Stomach (tissue), 9 donors: ENCODE measurements around the gene MLLT10. TPM values are rescaled to one million over a fixed set of nuclear protein-coding genes. Genes with fewer than 3 reads are reported as not detected.

Source experiments
- DNase-seq, 2 donors: peaks; one replicate each; pipeline versions ENCODE4 v3.0.0 to v3.0.0-alpha.2; 2013 to 2019
- H3K27ac ChIP-seq, 5 donors: fragments of 200-600 bp in 4 of 5; sonication (generic) in 4 of 5; one replicate each; pipeline ENCODE4 v1.5.1; 2013 to 2019; ENCODE audit warnings: mild to moderate bottlenecking in 1 of 5, moderate library complexity in 1 of 5
- H3K27me3 ChIP-seq, 3 donors: fragments of 200-600 bp; sonication (generic); one replicate each; pipeline ENCODE4 v1.5.1; 2017 to 2019; ENCODE audit warnings: mixed run types in 1 of 3
- H3K36me3 ChIP-seq, 4 donors: fragments of 200-600 bp; sonication (generic); 1 replicate in 3 of 4; 2 replicates in 1 of 4; pipeline ENCODE4 v1.5.1; 2016 to 2019
- H3K4me1 ChIP-seq, 4 donors: fragments of 200-600 bp; sonication (generic); one replicate each; pipeline ENCODE4 v1.5.1; 2016 to 2019
- H3K4me3 ChIP-seq, 4 donors: fragments of 200-600 bp; sonication (generic) in 3 of 4; one replicate each; pipeline ENCODE4 v1.5.1; 2016 to 2019; ENCODE audit warnings: mild to moderate bottlenecking in 1 of 4
- H3K9me3 ChIP-seq, 4 donors: fragments of 200-600 bp; sonication (generic); one replicate each; pipeline ENCODE4 v1.5.1; 2016 to 2019
- CTCF ChIP-seq, 7 experiments: fragments of 450-650 bp in 4 of 7; fragments of 200-600 bp in 3 of 7; sonication (generic) in 3 of 7; IDR thresholded peaks; one replicate each; pipeline ENCODE4 v1.5.1; 2016 to 2019; ENCODE audit warnings: antibody characterized with exemption in 7 of 7, control low read depth in 2 of 7, mild to moderate bottlenecking in 1 of 7
- EP300 ChIP-seq: sonication (generic); formaldehyde crosslinking; IDR thresholded peaks from one replicate; pipeline ENCODE4 v1.6.1; 2017; ENCODE audit warnings: antibody characterized with exemption
- POLR2A ChIP-seq, 4 donors: fragments of 450-650 bp; IDR thresholded peaks; one replicate each; pipeline ENCODE4 v1.6.1; 2016; ENCODE audit warnings: antibody characterized with exemption in 4 of 4, control low read depth in 2 of 4, mild to moderate bottlenecking in 1 of 4, moderate library complexity in 1 of 4
- POLR2AphosphoS5 ChIP-seq, 3 donors: sonication (generic); formaldehyde crosslinking; IDR thresholded peaks; one replicate each; pipeline ENCODE4 v1.6.1; 2016; ENCODE audit warnings: antibody characterized with exemption in 3 of 3
- WGBS, 5 donors: extraction: QIAGEN DNeasy Blood & Tissue Kit in 3 of 5; methylation state at CpG; one replicate each; pipeline versions ENCODE4 v1.1.5 to v1.1.7; 2013 to 2018; 5-methylcytosine and 5-hydroxymethylcytosine counted together
- intact Hi-C: fragments of 100-400 bp; cut with DNase I; formaldehyde crosslinking; loops from one replicate; pipeline ENCODE4 v1.15.1; 2023; ENCODE audit warnings: low total_unique reads
- polyA plus RNA-seq, 3 donors: library from polyadenylated mRNA; stranded (reverse); fragments of 200-250 nt; gene quantifications; one replicate each; pipeline ENCODE4 v1.2.3, GENCODE V29; 2013
- total RNA-seq, 5 donors: library from RNA; depleted of rRNA; stranded (reverse); fragments of >200 nt; gene quantifications; one replicate each; pipeline versions ENCODE4 v1.1.0 to v1.2.3, GENCODE V29; 2014 to 2016
- donor health status: healthy with polysubstance abuse.
- donor health status: Bipolar disorder and iron deficiency.
- donor health status: healthy.

The MLLT10 gene
- total and polyA plus RNA-seq, 8 donors: 12.8 to 76.9 (median 23.8) TPM

DNA sequence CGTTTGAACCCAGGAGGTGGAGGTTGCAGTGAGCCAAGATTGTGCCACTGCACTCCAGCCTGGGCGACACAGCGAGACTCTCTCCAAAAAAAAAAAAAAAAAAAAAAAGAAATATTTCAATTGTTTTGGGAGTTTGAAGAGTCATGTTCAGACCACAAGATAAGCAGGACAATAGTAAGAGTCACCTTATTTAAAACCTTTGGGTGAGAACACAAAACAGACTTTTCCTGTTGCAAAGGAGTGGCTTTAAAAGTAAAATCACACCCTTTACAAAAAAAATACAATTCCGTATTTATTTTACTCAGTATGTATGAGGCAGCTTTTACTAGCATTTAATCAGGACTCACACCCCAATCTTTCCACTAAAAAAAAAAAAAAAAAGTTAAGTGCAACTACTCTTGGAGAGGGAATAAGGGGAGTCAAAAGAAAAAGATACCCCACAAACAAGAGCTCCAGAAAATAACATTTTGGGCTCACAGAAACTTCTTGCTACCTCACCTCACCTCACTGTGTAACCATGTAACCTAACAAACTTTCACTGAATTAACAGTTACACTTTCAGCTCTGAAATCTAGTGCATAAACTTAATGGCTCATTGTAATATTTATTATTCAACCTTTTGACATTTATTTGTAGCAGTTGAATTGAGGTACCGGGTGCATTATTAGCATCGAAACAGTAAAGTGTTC is 19.8 kb upstream of the MLLT10 start:
- H3K36me3 ChIP-seq: no peaks in the 10 kb centered on the region
- H3K4me1 ChIP-seq: peaks cover 6 to 60% (median 33%) of the 10 kb centered on the region in 4 donors
- H3K27me3 ChIP-seq: peaks cover 0 to 76% (median 66%) of the 10 kb centered on the region in 3 donors
- H3K27ac ChIP-seq: no peak overlapping the region
- no peak for DNase-seq
- H3K9me3 ChIP-seq: no peaks in the 10 kb centered on the region
- TF ChIP-seq CTCF (IDR thresholded peaks at IDR 0.05): no peak
- no peak for TF ChIP-seq POLR2A (IDR thresholded peaks at IDR 0.05)
- TF ChIP-seq POLR2AphosphoS5 (IDR thresholded peaks at IDR 0.05): no peak
- no peak for TF ChIP-seq EP300
- 71 to 86% (median 80%) methylated on average over 6 of the region's 6 CpGs for WGBS, 5 donors
- intact Hi-C loops: no loop called here
- no peak overlapping the region for H3K4me3 ChIP-seq

DNA sequence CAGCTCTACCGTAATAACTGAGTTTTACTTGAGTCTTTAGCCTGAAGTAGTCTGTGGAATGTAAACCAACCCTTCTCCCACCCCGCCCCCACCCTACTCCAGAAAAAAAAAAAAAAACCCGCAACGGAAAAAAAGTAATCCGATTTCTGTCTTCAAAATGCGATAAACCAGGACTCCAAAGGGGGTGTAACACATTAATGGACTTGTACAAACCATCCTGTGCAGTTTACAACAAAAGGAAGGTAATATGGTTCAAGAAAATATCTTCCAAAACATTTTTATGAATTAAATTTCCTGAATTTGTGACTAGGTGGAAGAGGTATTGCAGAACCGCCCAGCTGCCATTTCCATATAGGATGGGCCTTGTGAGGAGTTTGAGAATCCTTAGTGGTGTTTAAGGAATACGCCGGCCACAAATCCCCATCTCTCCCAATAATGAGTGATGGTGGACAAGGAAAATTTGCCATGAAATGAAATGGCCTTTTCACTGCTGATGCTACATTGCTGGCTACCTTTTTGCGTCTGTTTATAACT is 19.1 kb upstream of the MLLT10 start:
- H3K9me3 ChIP-seq: no peaks in the 10 kb centered on the region
- peaks cover 6 to 66% (median 34%) of the 10 kb centered on the region in 4 donors for H3K4me1 ChIP-seq
- H3K27me3 ChIP-seq: peaks cover 0 to 76% (median 67%) of the 10 kb centered on the region in 3 donors
- H3K27ac ChIP-seq: peak overlapping the region in 2 of 5 donors; percentile 2 to 23
- WGBS, 5 donors: 74 to 86% (median 79%) methylated on average over 10 of the region's 10 CpGs
- TF ChIP-seq EP300: no peak
- TF ChIP-seq POLR2AphosphoS5 (IDR thresholded peaks at IDR 0.05): no peak
- no peak for TF ChIP-seq CTCF (IDR thresholded peaks at IDR 0.05)
- peak overlapping the region in 3 of 4 donors; percentile 58 to 76 (median 71) for H3K4me3 ChIP-seq
- no peaks in the 10 kb centered on the region for H3K36me3 ChIP-seq
- no peak for DNase-seq
- intact Hi-C loops: no loop called here

DNA sequence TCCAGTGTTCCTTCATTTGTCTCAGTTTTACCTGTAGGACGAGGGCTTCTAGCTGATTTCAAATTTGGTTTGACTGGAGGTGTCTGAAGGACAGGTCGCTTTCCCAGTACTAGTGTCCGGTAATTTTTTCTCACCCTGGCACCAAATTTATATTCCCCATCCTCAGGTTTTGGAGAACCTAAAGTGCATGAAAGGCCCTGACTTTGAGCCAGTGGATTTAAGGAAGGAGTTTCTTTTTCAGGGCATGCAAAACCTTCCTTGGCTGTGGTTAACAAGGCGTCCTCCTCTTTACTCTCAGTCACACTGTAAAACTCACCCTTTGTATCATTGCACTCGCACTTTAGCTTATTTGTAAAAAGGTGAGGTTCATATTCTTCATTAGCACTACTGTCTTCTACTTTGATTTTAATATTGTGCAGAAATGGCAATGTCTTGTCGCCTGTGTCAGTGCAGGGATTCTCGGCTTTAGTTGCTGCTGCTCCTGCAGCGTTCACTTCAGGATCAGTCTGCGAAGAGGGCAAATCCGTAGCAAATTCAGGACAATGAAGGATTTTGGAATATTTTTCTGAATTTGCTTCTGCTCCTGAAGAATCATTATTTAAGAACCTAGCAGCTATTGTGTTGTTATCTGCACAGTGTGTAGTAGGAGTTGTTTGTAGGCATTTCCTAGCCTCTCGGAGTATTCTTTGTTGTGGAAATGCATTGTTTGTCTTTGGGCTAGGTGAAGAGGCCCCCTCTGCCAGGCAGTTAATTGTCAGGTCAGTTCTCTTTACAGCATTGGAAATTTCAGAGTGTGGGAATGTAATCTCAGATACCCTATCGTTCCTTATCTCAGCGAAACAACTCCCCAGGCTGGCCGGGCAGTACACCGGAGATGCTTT is 18.4 kb upstream of the MLLT10 start:
- Histone ChIP-seq H3K27ac (peak overlapping the region; percentile 57 to 82 (median 73)), H3K36me3 (no peaks in the 10 kb centered on the region), H3K4me3 (peak overlapping the region; percentile 58 to 76 (median 67)), H3K4me1 (peaks cover 6 to 66% (median 34%) of the 10 kb centered on the region in 4 donors), H3K27me3 (peaks cover 0 to 76% (median 66%) of the 10 kb centered on the region in 3 donors), H3K9me3 (no peaks in the 10 kb centered on the region)
- TF ChIP-seq CTCF (IDR thresholded peaks at IDR 0.05) (no peak), POLR2AphosphoS5 (IDR thresholded peaks at IDR 0.05) (no peak), POLR2A (IDR thresholded peaks at IDR 0.05) (no peak), EP300 (no peak)
- intact Hi-C loops: no loop called here
- DNase-seq: no peak
- WGBS, 5 donors: 46 to 55% (median 52%) methylated on average over 15 of the region's 15 CpGs
